NB4 (cell line): ENCODE measurements around the gene PHYKPL.

Experiments
- CTCF ChIP-seq: IDR thresholded peaks from one replicate; pipeline ENCODE4 v1.5.1; 2012; ENCODE audit warnings: low read depth, low read length
- MYC ChIP-seq: IDR thresholded peaks from 2 replicates; pipeline ENCODE4 v1.6.1; 2011; ENCODE audit warnings: low read depth, low read length
- POLR2A ChIP-seq: IDR thresholded peaks from 2 replicates; pipeline ENCODE4 v1.6.1; 2011; ENCODE audit warnings: mild to moderate bottlenecking; ENCODE audit not compliant: insufficient read length; ENCODE audit errors: extremely low read depth

GRCh38 chr5:178186427-178186826 is 46.2 kb downstream of the PHYKPL start:
- TF ChIP-seq CTCF = no peak
- no peak for TF ChIP-seq POLR2A
- no peak for TF ChIP-seq MYC
